Motor neuron (in vitro differentiated cells): ENCODE measurements around the gene TASOR2. TPM values are rescaled to one million over a fixed set of nuclear protein-coding genes. Genes with fewer than 3 reads are reported as not detected.
A peak's percentile ranks its signal among the peaks of the same experiment; 100 is the strongest.

Source experiments
- ATAC-seq, 8 experiments: fragments of 200-7000 bp; cut with Tn5 transposase; replicated peaks in 6 of 8; 2 replicates each; pipeline ENCODE4 v1.8.0; 2021; ENCODE audit warnings: mild to moderate bottlenecking in 8 of 8, moderate library complexity in 8 of 8
- H3K27ac ChIP-seq, 2 donors: fragments of 250-450 bp; sonication (Bioruptor Pico); 2 replicates each; pipeline ENCODE4 v1.9.0; 2021; ENCODE audit warnings: antibody characterized with exemption in 2 of 2, mild to moderate bottlenecking in 2 of 2, moderate library complexity in 1 of 2
- H3K4me1 ChIP-seq, 2 donors: fragments of 250-450 bp; sonication (Bioruptor Pico); replicated peaks in 1 of 2; 2 replicates each; pipeline ENCODE4 v1.6.1; 2021; ENCODE audit warnings: antibody characterized with exemption in 2 of 2, mild to moderate bottlenecking in 2 of 2, moderate library complexity in 1 of 2
- H3K4me3 ChIP-seq, 5 donors: fragments of 250-450 bp; sonication (Bioruptor Pico); 2 replicates each; pipeline ENCODE4 v1.9.0; 2021; ENCODE audit warnings: antibody characterized with exemption in 5 of 5, mild to moderate bottlenecking in 5 of 5, moderate library complexity in 4 of 5
- WGBS, 10 experiments: fragments of 450-650 bp; shearing (Covaris generic); methylation state at CpG; one replicate each; pipeline ENCODE4 v1.0.0; 2022; 5-methylcytosine and 5-hydroxymethylcytosine counted together
- in situ Hi-C, 9 experiments: fragments of 400-800 bp; cut with MboI; loops; one replicate each; pipeline ENCODE4 v1.15.0; 2021; ENCODE audit warnings: low sequenced_read_pairs in 9 of 9, low pct_unique_long_range_greater_than_20kb in 2 of 9; ENCODE audit not compliant: unreplicated experiment in 9 of 9
- total RNA-seq, 8 experiments: library from RNA; unstranded; fragments of 300-600 nt; gene quantifications; 2 replicates each; pipeline versions ENCODE4 v1.2.3 to v1.2.4, GENCODE V29; 2022

Gene TASOR2
- total RNA-seq, 8 experiments from 2014 or later = 30.4 to 89.4 (median 49.4) TPM

- in situ Hi-C loops = no loop called here
- ATAC-seq = peak in 6 of 8 experiments; percentile 4 to 74 (median 42)
- no peak overlapping the region for H3K27ac ChIP-seq
Measured at GRCh38 chr10:5659702-5660528, 24.7 kb upstream of the TASOR2 start.

DNA sequence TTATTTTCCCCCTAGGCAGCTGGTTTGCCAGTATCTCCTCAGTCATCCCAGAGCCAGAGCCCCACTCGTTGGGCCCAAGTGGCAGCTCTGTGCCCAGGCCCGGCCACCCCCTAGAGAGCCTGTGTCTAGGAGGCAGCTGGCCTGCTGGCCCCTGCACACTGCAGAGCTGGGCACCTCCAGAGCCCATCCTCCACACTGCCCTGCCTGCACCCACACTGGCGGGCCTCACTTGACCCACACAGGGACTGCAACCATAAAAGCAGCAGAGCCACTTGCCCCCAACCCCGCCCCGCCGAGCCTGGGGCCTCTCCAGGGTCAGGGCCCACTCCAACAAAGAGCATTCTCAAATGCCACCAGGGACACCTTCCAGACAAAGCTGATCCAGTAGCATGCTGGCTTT, 23.6 kb upstream of the TASOR2 start:
- no peak for ATAC-seq
- 30 to 100% (median 80%) methylated on average over 1 to 3 of the region's 6 CpGs; no CpG with 5 or more reads in 5 of the 10 experiments for WGBS, 10 experiments
- H3K4me3 ChIP-seq = no peak overlapping the region
- H3K27ac ChIP-seq = no peak overlapping the region
- H3K4me1 ChIP-seq = peaks cover 4% of the 10 kb centered on the region in 2 donors
- in situ Hi-C loops = no loop called here

More at GRCh38 chr10:5659702-5660528, 24.7 kb upstream of the TASOR2 start:
- WGBS, 10 experiments = 0 to 100% (median 62%) methylated on average over 1 to 4 of the region's 16 CpGs; no CpG with 5 or more reads in 1 of the 10 experiments
- Histone ChIP-seq H3K4me1 (peaks cover 0 to 9% of the 10 kb centered on the region in 2 donors), H3K4me3 (no peak overlapping the region)

DNA sequence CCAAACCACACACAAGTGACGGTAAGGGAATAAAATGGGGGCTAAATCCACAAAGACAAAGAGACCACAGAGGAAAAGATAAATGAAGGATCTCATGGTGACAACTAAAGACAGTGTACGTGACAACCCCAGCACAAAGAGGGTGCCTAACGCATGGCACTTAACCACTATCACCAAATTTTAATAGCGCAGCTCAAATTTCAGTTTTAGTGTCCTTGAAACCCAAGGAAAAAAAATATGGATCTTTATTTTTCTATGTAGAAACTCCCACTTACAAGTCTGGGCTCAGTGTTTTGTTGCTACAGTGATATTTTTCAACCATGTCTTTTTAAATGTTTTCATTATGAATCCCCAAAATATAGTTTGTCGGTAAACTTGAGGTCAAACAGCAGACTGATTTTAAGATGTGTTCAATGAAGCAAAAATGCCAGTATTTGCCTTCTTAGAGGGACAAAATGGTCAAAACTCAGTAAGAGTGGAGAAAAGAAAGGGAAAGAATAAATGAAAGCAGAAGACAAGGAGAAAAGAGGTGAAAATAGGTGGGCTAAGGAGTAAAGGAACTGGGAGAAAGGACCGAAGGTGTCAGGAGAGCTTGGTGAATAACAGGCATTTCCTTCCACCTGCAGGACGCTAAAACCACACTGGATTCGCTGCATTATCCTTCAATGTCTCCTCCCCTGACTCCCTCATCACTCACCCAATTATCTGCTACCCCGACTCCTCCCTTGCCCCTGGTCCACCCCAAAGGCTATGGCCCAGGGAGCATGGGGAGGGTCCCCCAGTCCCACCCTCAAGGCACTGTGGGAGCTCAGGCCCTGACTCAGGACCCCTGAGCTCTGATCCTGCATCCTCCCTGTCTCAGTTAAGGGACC, 21.7 kb upstream of the TASOR2 start:
- in situ Hi-C loops = no loop called here
- WGBS, 10 experiments = 50 to 100% (median 78%) methylated on average over 1 to 9 of the region's 9 CpGs
- no peak for ATAC-seq

DNA sequence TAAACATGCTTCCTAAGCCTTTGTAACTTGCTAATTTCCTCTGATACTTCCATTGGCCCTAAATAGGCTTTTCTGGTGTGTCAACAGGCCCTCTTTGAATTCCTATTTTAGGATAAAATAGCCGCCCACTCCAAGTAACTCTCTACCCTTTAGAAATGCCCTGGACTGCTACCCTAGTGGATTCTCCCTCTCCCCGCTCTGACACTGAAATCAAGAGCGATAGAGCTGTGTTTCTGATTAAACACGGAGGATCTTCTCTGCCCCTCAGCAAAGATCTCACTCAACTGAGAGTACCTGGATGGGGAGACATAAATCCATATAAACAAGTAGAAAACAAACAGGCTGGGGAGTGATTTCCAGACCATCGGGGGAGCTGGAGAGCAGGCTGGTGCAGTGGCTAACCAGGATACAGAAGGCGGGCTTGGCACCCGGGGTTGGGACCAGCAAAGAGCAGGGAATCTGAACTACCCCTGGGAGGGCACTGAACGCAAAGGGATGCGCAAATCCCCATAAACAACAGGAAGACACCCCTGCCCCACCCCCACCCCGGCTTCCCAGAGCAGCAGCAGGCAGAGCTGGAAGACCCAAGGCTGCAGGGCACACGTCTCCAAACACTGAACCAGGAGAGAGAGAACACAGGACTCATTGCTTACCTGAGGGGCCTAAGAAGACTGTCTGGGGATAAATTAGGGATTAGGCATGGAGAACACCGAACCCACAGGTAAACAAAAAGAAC, 20.8 kb upstream of the TASOR2 start:
- in situ Hi-C loops = no loop called here
- Histone ChIP-seq H3K4me3 (no peak overlapping the region), H3K4me1 (peaks cover 8 to 10% of the 10 kb centered on the region in 2 donors), H3K27ac (no peak overlapping the region)
- WGBS, 10 experiments = 57 to 100% (median 68%) methylated on average over 1 to 7 of the region's 12 CpGs; no CpG with 5 or more reads in 2 of the 10 experiments
- ATAC-seq = no peak

More for the DNA sequence above, 21.7 kb upstream of the TASOR2 start:
- Histone ChIP-seq H3K27ac (no peak overlapping the region), H3K4me3 (no peak overlapping the region), H3K4me1 (peaks cover 8 to 10% of the 10 kb centered on the region in 2 donors)

- 0 to 100% (median 44%) methylated on average over 2 to 9 of the region's 9 CpGs; no CpG with 5 or more reads in 1 of the 10 experiments for WGBS, 10 experiments
- ATAC-seq = peak in 3 of 8 experiments; percentile 4
- Histone ChIP-seq H3K27ac (no peak overlapping the region), H3K4me3 (peak overlapping the region; percentile 51 to 87 (median 57)), H3K4me1 (peaks cover 8 to 10% of the 10 kb centered on the region in 2 donors)
- in situ Hi-C loops = no loop called here
Measured at GRCh38 chr10:5665373-5666007, 19.1 kb upstream of the TASOR2 start.

GRCh38 chr10:5666008-5666840, 18.4 kb upstream of the TASOR2 start, which contains the start of gene ASB13:
Gene ASB13 (minus strand): TSS chr10:5666595. CDS start chr10:5666551, 44 bp downstream.
- Histone ChIP-seq H3K4me3 (peak within 1 kb of the TSS; percentile 51 to 87 (median 57)), H3K4me1 (peaks cover 8 to 10% of the 10 kb centered on the region in 2 donors), H3K27ac (peak within 1 kb of the TSS in 1 of 2 donors; percentile 35)
- 0 to 4% (median 1%) methylated on average over 2 to 14 of the region's 112 CpGs; no CpG with 5 or more reads in 4 of the 10 experiments for WGBS, 10 experiments
- in situ Hi-C loops = no loop called here
- peak; percentile 88 to 95 (median 90) for ATAC-seq

DNA sequence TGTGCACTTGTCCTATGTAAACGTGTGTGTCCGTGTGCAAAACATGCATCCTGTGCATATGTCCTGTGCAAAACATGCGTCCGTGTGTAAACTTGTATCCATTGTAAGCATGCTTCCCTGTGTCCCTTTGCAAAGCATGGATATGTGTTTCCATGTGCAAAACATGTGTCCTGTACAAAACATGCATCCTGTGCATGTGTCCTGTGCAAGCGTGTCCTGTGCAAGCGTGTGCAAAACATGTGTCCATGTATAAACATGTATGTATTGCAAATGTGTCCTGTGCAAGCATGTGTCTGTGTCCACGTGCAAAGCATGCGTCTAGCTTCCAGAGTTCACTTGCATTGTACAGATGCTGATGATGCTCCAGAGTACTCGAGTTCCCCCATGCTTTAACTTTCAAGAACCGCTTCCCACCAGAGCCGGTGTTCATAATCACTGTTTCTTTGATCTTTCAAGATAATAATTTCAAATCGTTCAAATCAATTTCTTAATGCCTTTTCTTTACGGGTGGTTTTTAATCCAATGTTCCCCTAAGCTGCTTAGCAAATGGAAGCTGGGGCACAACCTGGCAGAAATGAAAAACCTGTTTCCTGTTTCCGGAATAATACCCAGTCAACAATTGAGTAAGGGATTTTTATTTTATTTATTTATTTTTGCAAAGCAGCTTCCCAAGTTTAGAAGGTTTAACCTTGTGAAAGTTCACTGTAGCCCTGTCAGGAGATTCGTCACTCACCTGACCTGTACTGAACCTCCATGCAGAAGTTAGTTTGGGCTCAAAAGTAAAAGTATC, 17.6 kb upstream of the TASOR2 start:
- Histone ChIP-seq H3K4me1 (peaks cover 8 to 10% of the 10 kb centered on the region in 2 donors), H3K4me3 (peak overlapping the region; percentile 51 to 87 (median 57)), H3K27ac (no peak overlapping the region)
- 37 to 97% (median 52%) methylated on average over 2 to 11 of the region's 15 CpGs for WGBS, 10 experiments
- no peak for ATAC-seq
- in situ Hi-C loops = no loop called here

- Histone ChIP-seq H3K4me1 (peaks cover 8 to 10% of the 10 kb centered on the region in 2 donors), H3K4me3 (no peak overlapping the region), H3K27ac (no peak overlapping the region)
- in situ Hi-C loops = no loop called here
- no peak for ATAC-seq
- 47 to 100% (median 87%) methylated on average over 1 to 4 of the region's 4 CpGs for WGBS, 10 experiments
Measured at GRCh38 chr10:5668429-5668828, 16.2 kb upstream of the TASOR2 start.

DNA sequence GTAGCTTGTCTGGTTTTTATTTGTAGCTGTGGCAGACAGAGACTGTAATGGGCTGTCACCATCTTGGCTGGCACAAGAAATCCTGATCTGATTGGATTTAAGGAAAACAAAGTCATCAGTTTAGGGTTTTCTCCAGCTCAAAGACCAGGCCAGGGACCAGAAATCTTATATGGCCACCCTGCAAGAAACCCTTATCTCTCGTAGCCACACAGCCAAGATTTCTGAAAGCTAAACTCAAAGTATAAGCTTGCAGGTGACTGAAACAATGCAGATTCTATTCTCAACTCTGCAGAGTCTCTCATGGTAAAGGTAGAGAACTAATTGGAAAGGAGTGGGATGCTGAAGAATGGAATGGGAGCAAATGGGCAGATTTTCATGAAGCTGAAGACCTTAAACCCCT, 15.0 kb upstream of the TASOR2 start:
- WGBS, 10 experiments = 0 to 91% (median 56%) methylated on average over 1 of the region's 1 CpG; no CpG with 5 or more reads in 3 of the 10 experiments
- ATAC-seq = no peak
- H3K4me1 ChIP-seq = peaks cover 6 to 8% of the 10 kb centered on the region in 2 donors
- in situ Hi-C loops = no loop called here
- H3K4me3 ChIP-seq = no peak overlapping the region
- H3K27ac ChIP-seq = no peak overlapping the region

DNA sequence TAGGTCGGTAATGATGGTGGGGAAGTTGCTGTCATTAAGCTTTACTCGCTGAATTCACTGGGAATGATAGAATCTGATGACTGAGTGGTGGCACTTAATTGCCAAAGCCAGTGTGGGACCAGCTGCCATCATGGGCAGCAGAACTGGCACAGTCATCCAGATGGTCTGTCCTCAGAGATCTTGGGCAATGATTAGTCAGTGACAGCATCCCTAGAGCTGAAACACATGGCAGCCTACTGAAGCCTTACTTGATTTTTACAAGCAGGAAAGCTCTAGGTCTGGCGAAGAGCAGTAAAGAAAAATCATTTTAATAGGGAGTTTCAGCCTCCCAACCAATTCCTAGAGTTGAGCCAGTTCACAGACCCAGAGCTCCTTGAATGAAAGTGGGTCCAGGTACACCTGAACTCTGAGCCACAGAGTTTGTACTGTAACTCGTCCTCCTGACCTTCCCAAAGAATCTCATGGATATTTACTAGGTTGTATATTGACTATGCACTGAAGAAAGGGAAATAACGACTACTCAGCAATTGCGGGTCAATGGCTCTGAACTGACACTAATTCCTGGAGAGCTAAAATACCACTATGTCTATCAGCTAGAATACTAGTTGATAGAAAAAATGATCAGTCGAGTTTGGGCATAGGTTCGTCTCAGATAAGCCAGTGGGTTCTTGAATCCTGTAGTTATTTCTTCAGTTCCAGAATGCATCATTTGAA, 13.8 kb upstream of the TASOR2 start:
- no peak for ATAC-seq
- WGBS, 10 experiments = 36 to 88% (median 60%) methylated on average over 3 to 7 of the region's 8 CpGs; no CpG with 5 or more reads in 1 of the 10 experiments
- Histone ChIP-seq H3K4me3 (no peak overlapping the region), H3K27ac (no peak overlapping the region), H3K4me1 (peaks cover 4 to 6% of the 10 kb centered on the region in 2 donors)
- in situ Hi-C loops = no loop called here
